Measurements from ENCODE around the gene NRG4.
"Not testable (repeated sequence)": the region's sequence is repeated elsewhere in the genome, so short reads cannot be mapped to it uniquely, and the experiment has no call there.

Gene NRG4, protein sequence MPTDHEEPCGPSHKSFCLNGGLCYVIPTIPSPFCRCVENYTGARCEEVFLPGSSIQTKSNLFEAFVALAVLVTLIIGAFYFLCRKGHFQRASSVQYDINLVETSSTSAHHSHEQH

DNA sequence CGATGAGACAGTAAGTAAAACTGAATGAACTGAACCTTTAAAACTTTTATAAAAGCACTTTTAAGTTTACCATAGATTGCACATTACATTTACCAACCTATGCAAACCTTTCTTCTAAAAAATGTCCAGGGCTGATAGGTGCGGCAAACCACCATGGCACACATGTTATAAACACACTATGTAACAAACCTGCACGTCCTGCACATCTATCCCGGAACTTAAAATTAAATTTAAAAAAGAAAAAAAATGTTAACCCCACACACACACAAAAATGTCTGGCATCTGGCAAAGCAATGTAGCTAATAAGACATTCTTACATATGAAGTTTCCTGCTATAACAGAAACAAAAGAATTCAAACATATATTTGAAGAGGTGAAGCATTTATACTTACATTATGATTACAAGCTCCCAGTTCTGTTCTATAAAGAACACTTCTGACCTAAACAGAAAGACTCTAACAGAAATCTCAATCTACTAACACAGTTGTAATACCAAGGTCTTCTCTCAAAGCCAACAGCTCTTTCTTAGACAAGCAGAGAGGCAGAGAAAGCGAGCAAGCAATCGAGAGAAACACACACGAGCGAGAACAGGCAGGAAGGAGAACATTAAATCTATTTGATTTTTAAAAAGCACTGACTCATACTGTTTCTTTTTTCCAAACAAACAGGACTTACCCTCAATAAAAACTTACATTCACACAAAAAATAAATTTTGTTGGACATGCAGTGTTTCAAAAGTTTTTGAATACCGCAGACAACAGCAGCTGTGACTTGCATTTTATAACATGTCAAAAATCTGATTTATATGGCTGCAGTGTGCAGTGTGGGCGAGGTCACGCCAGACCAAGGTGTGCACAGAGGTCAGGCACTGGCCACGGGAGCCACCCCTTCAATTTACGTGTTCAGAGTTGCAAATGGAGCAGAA, at the start of gene NRG4:
TSS of gene NRG4 (minus strand) at position 798 of the 925 bp plus-strand sequence. CDS start 1,194 bp downstream, outside the sequence.
- in situ Hi-C loops (cut with HindIII; ENCODE audit: low sequenced_read_pairs): no loop called here

DNA sequence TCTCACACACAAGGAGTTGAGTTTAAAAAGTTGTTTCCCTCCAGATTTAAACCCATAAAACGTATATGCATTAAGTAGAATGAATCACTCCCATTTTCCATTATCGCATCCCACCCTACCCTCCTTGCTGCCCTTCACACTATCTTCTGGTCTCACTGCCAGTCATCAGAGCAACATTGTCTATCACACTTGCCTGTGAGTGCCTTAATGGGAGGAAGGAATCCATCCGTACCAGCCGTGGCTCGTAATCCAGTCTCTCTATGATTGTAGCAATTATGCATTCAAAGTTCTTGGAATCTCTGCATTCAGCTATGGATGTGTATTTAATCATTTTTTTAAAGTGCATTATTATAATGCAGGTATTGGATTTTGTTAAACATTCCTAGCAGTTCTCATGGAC, 49.5 kb upstream of the NRG4 start:
- in situ Hi-C loops (cut with HindIII; ENCODE audit: low sequenced_read_pairs): no loop called here

DNA sequence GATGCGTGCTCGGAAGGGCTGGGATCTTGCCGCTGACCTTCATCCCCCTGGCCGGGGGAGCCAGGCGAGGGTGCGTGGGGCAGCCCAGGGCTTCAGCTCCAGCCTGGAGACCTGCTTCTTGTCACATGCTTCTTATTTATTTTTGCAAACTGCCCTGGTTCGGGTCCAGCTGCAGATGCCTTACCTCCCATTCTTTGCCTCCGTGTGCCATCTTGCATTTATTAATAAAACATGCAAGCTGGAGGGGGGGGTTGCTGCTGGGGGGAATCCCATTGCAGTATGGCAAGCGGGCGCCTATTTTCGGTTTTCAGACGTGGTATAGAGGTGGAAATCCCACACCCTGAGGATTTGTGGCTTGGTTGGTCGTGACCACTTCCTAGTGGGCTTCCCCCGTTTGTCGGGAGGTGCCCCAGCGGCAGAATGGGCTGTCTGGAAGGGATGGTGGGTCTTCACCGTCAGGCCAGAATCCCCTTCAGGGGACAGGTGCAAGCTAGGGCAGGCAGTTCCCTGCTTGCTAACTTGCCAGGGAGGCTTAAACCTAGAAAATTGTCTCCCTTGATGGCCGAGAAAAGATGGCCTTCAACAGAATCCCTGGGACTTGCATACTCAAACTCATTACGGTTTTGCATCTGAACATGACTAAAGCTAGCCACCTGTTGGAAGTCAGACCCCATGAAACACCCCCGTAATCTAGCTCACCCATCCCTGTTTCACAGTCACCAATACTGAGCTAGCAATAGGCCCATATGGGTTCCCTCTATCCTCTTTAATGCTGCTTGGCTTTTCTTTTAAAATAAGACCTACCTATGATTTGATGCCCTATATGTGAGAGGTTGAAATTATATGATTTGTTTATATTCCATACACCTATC, 48.1 kb upstream of the NRG4 start:
- in situ Hi-C loops (cut with HindIII; ENCODE audit: low sequenced_read_pairs): no loop called here

DNA sequence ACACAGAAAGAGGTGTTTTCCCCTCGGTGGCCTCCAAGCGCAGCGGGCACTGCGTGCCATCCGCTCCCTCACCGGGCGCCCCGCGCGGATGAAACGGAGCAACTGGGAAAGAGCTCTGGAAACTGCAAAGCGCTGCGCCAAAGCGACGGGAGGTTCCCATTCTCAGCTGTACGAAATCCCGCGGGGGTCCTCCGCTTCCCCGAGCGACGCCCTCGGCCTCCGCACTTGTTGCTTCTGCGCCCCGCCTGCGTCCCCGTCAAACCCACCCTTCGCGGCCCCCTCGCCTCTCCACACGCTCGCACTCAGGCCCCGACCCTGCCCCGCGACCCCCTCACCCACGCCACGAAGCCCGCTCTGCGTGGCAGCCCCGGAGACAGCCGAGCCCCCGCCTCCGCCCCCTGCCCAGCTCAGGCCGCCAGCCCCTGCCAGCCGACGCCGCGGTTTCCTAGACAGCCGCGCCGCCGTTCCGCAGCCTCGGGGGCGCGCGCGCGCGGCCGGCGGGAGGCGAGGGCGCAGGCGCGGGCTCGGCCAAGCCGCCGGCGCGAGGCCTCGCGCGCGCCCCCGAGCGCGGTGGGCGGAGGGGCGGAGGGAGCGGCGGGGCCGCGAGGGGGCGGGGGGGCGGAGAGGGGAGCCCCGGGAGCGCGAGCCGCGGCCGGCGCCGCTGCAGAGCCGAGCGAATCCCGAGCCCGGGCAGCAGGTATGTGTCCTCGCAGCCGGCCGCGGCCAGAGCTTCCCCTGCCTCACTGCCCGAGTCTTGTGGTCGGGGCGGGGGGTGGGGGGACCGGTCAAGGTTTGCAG, 47.3 kb upstream of the NRG4 start, which contains the start of gene TMEM266:
TSS of gene TMEM266 (plus strand) at position 666 of the 798 bp plus-strand sequence. CDS start 74,279 bp downstream, outside the sequence.
- in situ Hi-C loops (cut with HindIII; ENCODE audit: low sequenced_read_pairs): no loop called here

DNA sequence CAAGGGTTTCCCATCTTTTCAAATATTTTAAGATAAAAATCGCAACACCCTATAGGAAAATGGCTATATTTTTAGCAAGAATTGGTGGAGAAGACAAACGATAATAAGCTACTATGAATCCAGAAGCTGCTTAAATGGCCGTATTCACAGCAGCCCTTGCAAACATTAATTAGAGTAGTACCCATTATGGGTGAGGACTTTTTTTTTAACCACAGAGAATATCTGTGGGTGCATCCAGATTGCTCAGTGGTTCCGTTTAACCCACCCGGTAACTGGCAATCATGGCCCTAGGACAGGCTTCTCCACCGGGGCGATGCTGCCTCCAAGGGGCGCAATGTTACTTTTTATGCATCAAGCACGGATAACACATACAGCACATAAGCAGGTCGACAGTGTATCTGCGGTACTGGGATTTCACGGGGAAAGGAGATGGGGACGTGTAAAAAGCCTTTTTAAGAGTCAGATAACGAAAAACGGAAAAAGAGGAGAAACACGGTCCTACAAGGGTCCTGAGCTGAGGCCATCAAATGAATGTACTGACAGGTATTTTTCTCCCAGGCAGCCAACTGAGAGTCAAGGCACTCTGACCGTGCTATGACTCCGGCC, 46.6 kb upstream of the NRG4 start:
- in situ Hi-C loops (cut with HindIII; ENCODE audit: low sequenced_read_pairs): no loop called here

DNA sequence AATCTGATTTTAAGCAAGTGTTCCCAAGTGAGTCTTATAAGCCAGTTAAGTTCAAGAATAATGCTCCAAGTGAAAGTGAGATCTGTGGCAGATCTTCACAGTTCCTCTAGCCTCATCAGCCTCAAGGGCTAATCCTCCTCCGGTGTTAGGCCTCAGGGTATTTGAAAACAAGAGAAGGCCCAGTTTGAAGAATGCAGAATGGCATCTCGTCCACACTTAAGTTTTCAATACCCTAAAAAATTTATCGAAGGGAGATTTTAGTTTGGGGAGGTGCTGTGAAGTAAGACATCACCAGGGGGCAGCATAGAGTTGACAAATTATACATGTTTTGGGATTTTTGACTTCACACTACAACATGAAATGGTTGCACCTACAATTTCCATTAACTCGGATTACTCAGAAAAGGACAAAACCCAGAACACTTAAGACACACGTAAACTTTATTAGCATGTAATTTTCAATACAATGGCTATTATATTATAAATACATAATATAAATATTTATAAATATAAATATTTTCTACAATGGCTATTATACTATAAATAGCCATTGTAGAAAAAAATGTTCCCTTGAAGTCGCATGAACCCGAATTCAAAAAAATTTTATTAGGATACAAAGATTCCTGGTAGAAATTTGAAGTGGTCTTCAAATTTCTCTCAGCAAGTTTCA, 45.2 kb upstream of the NRG4 start:
- in situ Hi-C loops (cut with HindIII; ENCODE audit: low sequenced_read_pairs): no loop called here

DNA sequence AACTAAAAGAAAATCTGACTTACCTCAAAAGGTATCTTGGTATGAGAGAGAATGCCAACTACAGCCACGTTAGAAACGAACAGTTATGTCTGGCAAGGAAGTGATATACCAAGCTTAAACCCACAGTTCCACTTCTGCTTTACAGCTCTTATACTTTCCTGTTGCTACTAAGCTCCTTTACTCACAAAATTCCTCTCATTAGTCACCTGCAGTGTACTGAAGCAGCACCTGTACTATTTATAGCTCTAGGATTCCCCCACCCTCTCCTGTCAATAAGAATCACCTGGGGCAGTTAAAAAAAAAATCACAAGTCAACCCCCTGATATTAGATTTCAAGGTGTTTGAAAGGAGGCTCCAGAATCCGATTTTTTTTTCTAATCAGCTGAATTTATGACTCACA, 44.7 kb upstream of the NRG4 start:
- in situ Hi-C loops (cut with HindIII; ENCODE audit: low sequenced_read_pairs): no loop called here

DNA sequence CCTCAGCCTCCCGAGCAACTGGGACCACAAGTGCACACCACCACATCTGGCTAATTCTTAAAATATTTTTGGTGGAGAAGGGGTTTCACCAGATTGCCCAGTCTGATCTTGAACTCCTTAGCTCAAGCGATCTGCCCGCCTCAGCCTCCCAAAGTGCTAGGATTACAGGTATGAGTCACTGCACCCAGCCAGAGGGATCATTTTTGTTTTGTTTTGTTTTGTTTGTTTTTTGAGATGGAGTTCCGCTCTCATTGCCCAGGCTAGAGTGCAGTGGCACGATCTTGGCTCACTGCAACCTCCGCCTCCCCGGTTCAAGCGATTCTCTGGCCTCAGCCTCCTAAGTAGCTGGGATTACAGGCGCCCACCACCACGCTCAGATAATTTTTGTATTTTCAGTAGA, 42.0 kb upstream of the NRG4 start:
- in situ Hi-C loops (cut with HindIII; ENCODE audit: low sequenced_read_pairs): not testable (repeated sequence)

DNA sequence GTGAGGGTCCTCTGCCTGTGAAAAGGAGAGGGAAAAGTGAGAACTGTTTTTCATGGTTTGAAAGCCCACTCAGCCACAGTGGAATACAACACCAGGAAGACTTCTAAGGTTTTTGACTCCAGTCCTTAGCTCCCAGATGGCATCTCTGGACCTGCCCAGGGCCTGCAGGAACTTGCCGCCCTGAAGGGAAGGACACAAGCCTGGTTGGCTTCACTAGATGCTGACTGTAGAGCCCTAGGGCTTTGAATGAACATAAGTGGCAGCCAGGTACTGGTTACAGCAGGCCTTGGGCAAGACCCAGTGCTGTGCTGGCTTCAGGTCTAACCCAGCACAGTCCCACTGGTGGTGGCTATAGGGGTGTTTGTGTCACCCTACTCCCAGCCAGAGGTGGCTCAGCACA, 26.3 kb upstream of the NRG4 start:
- in situ Hi-C loops (cut with HindIII; ENCODE audit: low sequenced_read_pairs): no loop called here

DNA sequence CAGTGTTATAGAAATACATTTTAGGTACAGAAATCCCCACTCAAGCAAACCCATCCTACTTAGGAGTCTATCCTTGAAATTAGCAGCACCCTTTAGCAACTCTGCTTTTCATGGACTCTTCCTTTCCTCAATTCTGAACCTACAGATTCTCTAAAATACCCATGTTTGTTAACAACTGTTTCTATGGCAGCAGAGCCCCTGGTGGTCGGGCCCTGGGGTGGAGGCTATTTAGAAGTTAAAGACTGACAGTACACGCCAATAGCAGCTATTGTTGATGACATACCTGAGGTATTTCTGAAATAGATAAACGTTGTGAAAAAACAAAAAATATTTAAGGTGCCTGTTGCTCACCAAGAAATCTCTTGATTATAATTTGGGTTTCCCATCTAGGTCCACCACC, 23.4 kb upstream of the NRG4 start:
- in situ Hi-C loops (cut with HindIII; ENCODE audit: low sequenced_read_pairs): no loop called here

DNA sequence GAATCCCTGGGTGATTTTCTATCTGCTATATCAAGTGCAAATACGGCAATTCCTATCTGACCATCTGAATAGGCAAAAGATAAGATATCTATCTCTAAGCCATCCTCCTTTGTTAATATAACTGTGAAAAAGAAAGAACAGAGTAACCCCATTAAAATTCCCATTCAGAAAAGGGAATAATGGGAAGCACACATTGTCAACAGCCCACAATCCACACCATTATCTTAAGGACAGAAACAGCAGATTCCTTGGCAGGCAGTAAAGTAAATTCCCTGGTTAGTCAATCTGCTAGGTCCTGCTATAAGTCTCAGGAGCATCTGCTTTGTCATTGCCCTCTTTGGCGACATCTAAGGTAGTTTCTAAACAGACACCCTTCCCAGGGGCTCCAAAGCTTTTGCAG, 21.9 kb upstream of the NRG4 start:
- in situ Hi-C loops (cut with HindIII; ENCODE audit: low sequenced_read_pairs): no loop called here

DNA sequence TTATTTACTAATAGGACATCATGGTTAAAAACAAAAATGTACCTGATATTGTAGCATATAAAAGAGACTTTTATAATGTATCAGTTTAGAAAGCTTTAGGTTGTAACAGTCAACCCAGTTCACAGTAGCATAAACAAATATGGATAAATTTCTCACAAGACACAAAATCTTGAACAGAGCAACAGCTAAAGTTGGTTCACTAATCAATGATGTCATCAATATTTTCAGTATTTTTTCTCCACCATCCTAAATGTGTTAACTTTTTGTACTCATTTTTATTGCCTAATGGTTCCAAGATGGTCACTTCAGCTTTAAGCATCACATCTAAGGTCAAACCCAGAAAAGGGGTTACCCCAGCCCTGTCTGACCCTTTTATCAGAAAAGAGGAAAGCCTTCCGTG, 21.2 kb upstream of the NRG4 start:
- in situ Hi-C loops (cut with HindIII; ENCODE audit: low sequenced_read_pairs): no loop called here

DNA sequence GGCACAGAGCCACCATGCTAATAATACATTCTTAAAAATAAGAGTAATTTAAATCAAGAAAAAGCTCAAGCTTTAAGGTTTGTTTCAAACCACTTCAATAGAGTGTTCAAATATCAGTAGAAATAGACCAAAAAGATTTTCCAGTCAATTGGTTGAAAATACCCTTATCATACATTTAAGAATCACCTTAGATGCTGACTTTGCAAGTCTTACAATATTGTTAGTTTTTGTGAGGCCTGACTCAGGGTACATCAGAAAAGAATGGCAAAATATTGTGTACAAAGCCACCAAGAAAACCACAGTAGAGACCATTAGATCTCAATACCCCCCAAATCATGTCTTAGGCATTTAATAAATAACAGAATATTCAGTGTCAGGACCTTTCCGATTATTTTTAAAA, 19.8 kb upstream of the NRG4 start:
- in situ Hi-C loops (cut with HindIII; ENCODE audit: low sequenced_read_pairs): no loop called here

DNA sequence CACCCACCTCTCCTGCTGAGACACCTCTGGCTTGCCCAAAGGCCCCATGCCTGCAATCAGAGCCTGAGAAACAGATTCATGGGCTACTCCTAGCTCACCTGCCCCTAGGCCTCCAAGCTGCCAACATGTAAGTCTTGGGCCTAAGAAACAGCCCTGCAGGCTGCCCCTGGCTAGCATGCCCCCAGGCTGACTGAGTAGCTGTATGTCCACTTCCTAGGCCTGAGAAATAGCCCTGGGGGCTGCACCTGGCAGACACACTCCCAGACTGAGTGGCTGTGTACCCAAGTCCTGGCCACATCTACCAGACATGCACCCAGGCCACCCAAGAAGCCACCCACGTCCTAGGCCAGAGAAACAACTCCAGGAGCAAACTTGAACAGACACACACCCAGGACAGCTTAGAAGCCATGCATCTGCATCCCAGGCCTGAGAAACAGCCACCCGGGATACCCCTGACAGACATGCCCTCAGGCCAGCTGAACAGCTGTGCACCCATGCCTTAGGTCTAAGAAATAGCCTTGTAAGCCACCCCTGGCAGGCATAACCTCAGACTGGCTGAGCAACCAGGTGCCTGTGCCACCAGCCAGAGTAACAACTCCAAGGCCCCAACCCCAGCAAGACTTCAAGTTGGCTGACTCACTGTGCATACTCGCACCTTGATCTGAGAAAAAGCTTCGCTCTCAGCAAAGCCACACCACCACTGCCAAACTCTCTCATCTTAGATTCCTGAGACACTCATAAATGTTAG, 12.0 kb upstream of the NRG4 start:
- in situ Hi-C loops (cut with HindIII; ENCODE audit: low sequenced_read_pairs): loop anchor here (5.0 kb wide), 1 partner anchor 37 kb away; no protein-coding TSS in a partner anchor

DNA sequence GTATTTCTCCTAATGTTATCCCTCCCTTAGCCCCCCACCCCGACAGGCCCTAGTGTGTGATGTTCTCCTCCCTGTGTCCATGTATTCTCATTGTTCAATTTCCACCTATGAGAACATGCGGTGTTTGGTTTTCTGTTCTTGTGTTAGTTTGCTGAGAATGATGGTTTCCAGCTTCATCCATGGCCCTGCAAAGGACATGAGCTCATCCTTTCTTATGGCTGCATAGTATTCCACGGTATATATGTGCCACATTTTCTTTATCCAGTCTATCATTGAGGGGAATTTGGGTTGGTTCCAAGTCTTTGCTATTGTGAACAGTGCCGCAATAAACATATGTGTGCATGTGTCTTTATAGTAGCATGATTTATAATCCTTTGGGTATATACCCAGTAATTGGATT, 1.2 kb upstream of the NRG4 start:
- in situ Hi-C loops (cut with HindIII; ENCODE audit: low sequenced_read_pairs): not testable (repeated sequence)

DNA sequence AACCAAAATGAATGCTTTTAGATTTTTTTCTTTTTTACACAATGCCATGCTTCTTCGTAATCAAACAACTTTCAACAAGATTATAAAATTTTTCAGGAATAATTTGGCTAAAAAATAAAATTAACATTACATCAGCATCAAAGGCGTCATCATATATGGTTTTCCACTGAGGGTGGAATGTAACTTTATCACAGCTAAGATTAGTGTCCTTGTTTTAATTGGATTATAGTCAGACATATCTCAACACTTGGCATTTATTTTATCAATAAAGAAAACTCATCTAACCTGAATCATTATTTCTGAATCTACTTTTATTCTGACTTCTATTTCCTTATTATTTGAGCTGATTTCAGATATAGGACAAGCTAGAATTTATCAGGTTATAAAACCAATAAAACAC, 1.6 kb downstream of the NRG4 start:
- in situ Hi-C loops (cut with HindIII; ENCODE audit: low sequenced_read_pairs): no loop called here

DNA sequence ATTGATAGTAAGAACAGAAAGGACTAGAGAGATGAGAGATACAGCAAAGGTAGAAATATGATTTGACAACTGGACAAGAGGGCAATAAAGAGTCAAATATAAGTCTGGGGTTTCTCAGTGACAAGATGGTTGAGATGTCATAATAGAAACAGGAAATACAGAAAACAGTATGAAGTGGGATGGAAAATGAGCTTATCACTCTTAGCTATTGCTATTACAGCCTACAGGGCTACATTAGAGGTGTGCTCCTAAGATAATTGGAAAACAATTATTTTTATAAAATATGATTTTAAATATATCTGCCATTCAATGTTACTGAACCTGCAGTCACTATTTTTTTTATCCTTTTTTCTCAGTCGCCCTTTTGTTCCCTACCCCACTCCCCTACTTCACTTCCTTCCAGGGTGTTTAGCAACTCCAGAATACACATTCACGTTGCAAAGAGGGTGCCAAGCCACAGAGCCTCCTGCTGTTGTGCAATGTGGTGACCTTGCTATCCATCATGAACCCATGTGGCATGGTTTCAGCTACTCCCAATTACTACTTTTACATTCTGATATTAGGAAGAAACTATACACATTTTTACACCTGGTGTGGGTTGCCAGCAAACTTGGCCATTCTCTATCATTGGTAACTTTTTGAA, 6.0 kb downstream of the NRG4 start:
- in situ Hi-C loops (cut with HindIII; ENCODE audit: low sequenced_read_pairs): no loop called here

DNA sequence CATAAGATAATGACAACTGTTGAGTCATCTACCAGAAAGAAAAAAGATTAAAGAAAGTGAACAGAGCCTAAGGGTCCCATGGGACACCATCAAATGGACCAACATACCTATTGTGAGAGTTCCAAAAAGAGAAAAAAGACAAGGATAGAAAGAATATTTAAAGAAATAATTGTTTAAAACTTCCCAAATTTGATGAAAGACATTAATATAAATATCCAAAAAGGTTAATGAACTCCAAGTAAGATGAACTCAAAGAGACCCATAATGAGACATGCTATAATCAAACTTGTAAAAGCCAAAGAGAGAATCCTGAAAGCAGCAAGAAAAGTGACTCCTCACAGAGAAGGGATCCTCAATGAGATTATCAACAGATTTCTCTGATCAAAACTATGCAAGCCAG, 8.9 kb downstream of the NRG4 start:
- in situ Hi-C loops (cut with HindIII; ENCODE audit: low sequenced_read_pairs): no loop called here
